CD14-positive monocyte (primary cell): ENCODE results near the gene PANX2. TPM values are rescaled to one million over a fixed set of nuclear protein-coding genes. Genes with fewer than 3 reads are reported as not detected.

Experiments used
- DNase-seq, 3 donors: peaks; one replicate each; pipeline ENCODE4 v3.0.0-alpha.2; 2011 to 2022
- H2AFZ ChIP-seq: 2 replicates; pipeline ENCODE4 v1.6.0; 2012; ENCODE audit warnings: mild to moderate bottlenecking, low read depth, low read length, inconsistent platforms; ENCODE audit not compliant: insufficient read depth, poor library complexity, severe bottlenecking
- H3K27ac ChIP-seq, 2 donors: 1 replicate in 1 of 2; 2 replicates in 1 of 2; pipeline ENCODE4 v1.5.1; 2012 to 2013; ENCODE audit warnings: low read length in 2 of 2, control low read depth in 1 of 2, inconsistent platforms in 1 of 2, low read depth in 1 of 2, mild to moderate bottlenecking in 1 of 2
- H3K27me3 ChIP-seq, 2 donors: one replicate each; pipeline versions ENCODE4 v1.6.0 to v1.6.1; 2011 to 2013; ENCODE audit warnings: low read length in 2 of 2; ENCODE audit not compliant: control insufficient read depth in 2 of 2, insufficient read depth in 2 of 2
- H3K36me3 ChIP-seq, 2 donors: replicated peaks in 1 of 2; 1 replicate in 1 of 2; 2 replicates in 1 of 2; pipeline versions ENCODE4 v1.5.1 to v1.6.1; 2012 to 2013; ENCODE audit warnings: low read length in 2 of 2, control low read depth in 1 of 2, inconsistent platforms in 1 of 2, mild to moderate bottlenecking in 1 of 2; ENCODE audit not compliant: insufficient read depth in 2 of 2, control insufficient read depth in 1 of 2
- H3K4me1 ChIP-seq, 2 donors: 1 replicate in 1 of 2; 2 replicates in 1 of 2; pipeline versions ENCODE4 v1.5.1 to v1.6.1; 2012 to 2013; ENCODE audit warnings: low read length in 2 of 2, control low read depth in 1 of 2, inconsistent platforms in 1 of 2, mild to moderate bottlenecking in 1 of 2, moderate library complexity in 1 of 2; ENCODE audit not compliant: insufficient read depth in 2 of 2, control insufficient read depth in 1 of 2
- H3K4me2 ChIP-seq: replicated peaks from 2 replicates; pipeline ENCODE3; 2012; ENCODE audit warnings: low read length, moderate library complexity, mild to moderate bottlenecking; ENCODE audit not compliant: poor library complexity, severe bottlenecking; ENCODE audit errors: extremely low read depth
- H3K4me3 ChIP-seq, 3 experiments: fragments of 200-600 bp in 1 of 3; sonication (generic) in 1 of 3; replicated peaks in 1 of 3; 1 replicate in 2 of 3; 2 replicates in 1 of 3; pipeline ENCODE4 v1.5.1; 2011 to 2013; ENCODE audit warnings: low read length in 3 of 3, mild to moderate bottlenecking in 3 of 3, control low read depth in 2 of 3, low read depth in 2 of 3, inconsistent platforms in 1 of 3, moderate library complexity in 1 of 3
- H3K79me2 ChIP-seq: 2 replicates; pipeline ENCODE4 v1.6.0; 2012; ENCODE audit warnings: mild to moderate bottlenecking, control low read depth, inconsistent platforms, low read length, moderate library complexity; ENCODE audit not compliant: insufficient read depth
- H3K9ac ChIP-seq: 2 replicates; pipeline ENCODE4 v1.6.0; 2017; ENCODE audit warnings: low read length, mild to moderate bottlenecking; ENCODE audit not compliant: insufficient read depth, poor library complexity, severe bottlenecking
- H3K9me3 ChIP-seq, 2 donors: replicated peaks in 1 of 2; 1 replicate in 1 of 2; 2 replicates in 1 of 2; pipeline versions ENCODE4 v1.5.1 to v1.6.1; 2012 to 2013; ENCODE audit warnings: low read length in 2 of 2, control low read depth in 1 of 2; ENCODE audit not compliant: control insufficient read depth in 1 of 2, insufficient read depth in 1 of 2
- H4K20me1 ChIP-seq: 2 replicates; pipeline ENCODE4 v1.6.0; 2012; ENCODE audit warnings: mild to moderate bottlenecking, low read length, control low read depth, moderate library complexity; ENCODE audit not compliant: insufficient read depth
- H3K27ac Mint-ChIP-seq, 7 donors: one replicate each; pipeline ENCODE4 v1.8.0; 2020; ENCODE audit warnings: mild to moderate bottlenecking in 7 of 7, mixed read lengths in 7 of 7, moderate library complexity in 6 of 7, inconsistent platforms in 2 of 7
- H3K27me3 Mint-ChIP-seq, 3 donors: one replicate each; pipeline ENCODE4 v1.8.0; 2021 to 2022; ENCODE audit warnings: low read depth in 3 of 3, mild to moderate bottlenecking in 3 of 3, mixed read lengths in 3 of 3, moderate library complexity in 3 of 3, inconsistent platforms in 1 of 3
- H3K36me3 Mint-ChIP-seq, 2 donors: one replicate each; pipeline ENCODE4 v1.8.0; 2020; ENCODE audit warnings: mixed read lengths in 2 of 2, inconsistent platforms in 1 of 2, mild to moderate bottlenecking in 1 of 2
- H3K4me1 Mint-ChIP-seq: one replicate; pipeline ENCODE4 v1.8.0; 2020; ENCODE audit warnings: mild to moderate bottlenecking, mixed read lengths
- H3K4me3 Mint-ChIP-seq, 2 donors: one replicate each; pipeline ENCODE4 v1.8.0; 2020; ENCODE audit warnings: mild to moderate bottlenecking in 2 of 2, mixed read lengths in 2 of 2, moderate library complexity in 1 of 2
- H3K9me3 Mint-ChIP-seq, 7 donors: one replicate each; pipeline ENCODE4 v1.8.0; 2020 to 2022; ENCODE audit warnings: mixed read lengths in 7 of 7, mild to moderate bottlenecking in 6 of 7, moderate library complexity in 6 of 7, inconsistent platforms in 2 of 7
- CTCF ChIP-seq: fragments of 200-600 bp; IDR thresholded peaks from one replicate; pipeline ENCODE4 v1.8.0; 2022; ENCODE audit warnings: antibody characterized with exemption, mild to moderate bottlenecking
- WGBS: methylation state at CpG from one replicate; pipeline ENCODE4 v1.1.5; 2013; ENCODE audit warnings: missing lambda C conversion rate; ENCODE audit not compliant: insufficient coverage; 5-methylcytosine and 5-hydroxymethylcytosine counted together
- intact Hi-C, 2 donors: fragments of 100-400 bp; cut with micrococcal nuclease; formaldehyde crosslinking; loops; one replicate each; pipeline versions ENCODE4 v1.15.0 to v1.15.1; 2023
- polyA plus RNA-seq, 3 donors: library from polyadenylated mRNA; depleted of rRNA in 1 of 3; unstranded in 2 of 3; stranded (reverse) in 1 of 3; fragments of 300-500 nt in 2 of 3; fragments of >200 nt in 1 of 3; fragmentation: Illumina TruSeq in 2 of 3; gene quantifications; 1 replicate in 2 of 3; 2 replicates in 1 of 3; pipeline ENCODE4 v1.2.3, GENCODE V29; 2012 to 2021

PANX2 gene
- polyA plus RNA-seq, 3 donors: 0.05 to 6.0 TPM; not detected in 1

GRCh38 chr22:50205781-50206569 lies 35.4 kb downstream of the PANX2 start:
- peaks cover 57 to 63% of the 10 kb centered on the region in 2 donors for H3K36me3 Mint-ChIP-seq

More at GRCh38 chr22:50205781-50206569, 35.4 kb downstream of the PANX2 start:
- intact Hi-C loops: loop anchor here in 1 of 2 donors (5.0 to 10.0 kb wide), 2 partner anchors 34 to 281 kb away; partner anchors contain the start of gene PANX2
- H2AFZ ChIP-seq: no peak overlapping the region
- Mint-ChIP-seq H3K4me1 (peaks cover 57% of the 10 kb centered on the region), H3K27ac (peak overlapping the region in 3 of 7 donors; percentile 50 to 67 (median 65)), H3K27me3 (peaks cover 0 to 2% (median 0%) of the 10 kb centered on the region in 3 donors), H3K9me3 (peaks cover 0 to 3% (median 0%) of the 10 kb centered on the region in 7 donors), H3K4me3 (no peak overlapping the region)
- no peak for TF ChIP-seq CTCF
- H3K27me3 ChIP-seq: no peaks in the 10 kb centered on the region
- no peak overlapping the region for H3K9ac ChIP-seq
- no peak for DNase-seq
- WGBS: 99% methylated on average over 44 of the region's 45 CpGs
- peaks cover 55 to 71% of the 10 kb centered on the region in 2 donors for H3K4me1 ChIP-seq
- H3K4me2 ChIP-seq: no peak overlapping the region
- no peaks in the 10 kb centered on the region for H3K9me3 ChIP-seq
- peaks cover 36 to 44% of the 10 kb centered on the region in 2 donors for H3K36me3 ChIP-seq
- H3K27ac ChIP-seq: peak overlapping the region in 1 of 2 donors; percentile 50
- peaks cover 76% of the 10 kb centered on the region for H4K20me1 ChIP-seq
- H3K4me3 ChIP-seq: no peak overlapping the region
- peaks cover 75% of the 10 kb centered on the region for H3K79me2 ChIP-seq
